SK-N-SH (cell line): ENCODE results near the gene ADGRB2. TPM values are rescaled to one million over a fixed set of nuclear protein-coding genes. Genes with fewer than 3 reads are reported as not detected.
A peak's percentile ranks its signal among the peaks of the same experiment; 100 is the strongest.

Experiments
- CTCF ChIA-PET: fragments of 300-600, 350-600 bp; formaldehyde crosslinking; extraction: SDS; loops from one replicate; lab custom pipeline; 2021; lab: Yijun Ruan, JAX
- POLR2A ChIA-PET: fragments of 350-600 bp; sonication (Branson Sonifier 250); formaldehyde crosslinking; extraction: SDS; loops from one replicate; lab custom pipeline; 2020; ENCODE audit warnings: antibody characterized with exemption, inconsistent platforms; lab: Yijun Ruan, JAX
- DNase-seq: peaks from one replicate; pipeline ENCODE4 v3.0.0; 2012
- H2AFZ ChIP-seq: fragments of 200-600 bp; sonication (generic); 2 replicates; pipeline ENCODE4 v1.8.1; 2016; ENCODE audit warnings: antibody characterized with exemption, mild to moderate bottlenecking, low read depth
- H3F3A ChIP-seq: fragments of 200-600 bp; sonication (generic); replicated peaks from 2 replicates; pipeline ENCODE3; 2016; ENCODE audit warnings: antibody characterized with exemption, mild to moderate bottlenecking; ENCODE audit not compliant: insufficient read depth
- H3K27ac ChIP-seq, 2 experiments: fragments of 200-500 bp in 1 of 2; fragments of 200-600 bp in 1 of 2; sonication (Bioruptor generic) in 1 of 2; sonication (generic), shearing (Covaris generic) in 1 of 2; 2 replicates each; pipeline versions ENCODE4 v1.5.1 to v1.6.1; 2014 to 2016; ENCODE audit warnings: low read depth in 2 of 2, inconsistent platforms in 1 of 2, low read length in 1 of 2, mild to moderate bottlenecking in 1 of 2, mixed read lengths in 1 of 2
- H3K27me3 ChIP-seq: fragments of 200-600 bp; sonication (generic), shearing (Covaris generic); 2 replicates; pipeline ENCODE4 v1.6.1; 2016; ENCODE audit warnings: mixed run types; ENCODE audit not compliant: insufficient read depth
- H3K36me3 ChIP-seq, 2 experiments: fragments of 200-500 bp in 1 of 2; fragments of 200-600 bp in 1 of 2; sonication (Bioruptor generic) in 1 of 2; sonication (generic) in 1 of 2; replicated peaks in 1 of 2; 2 replicates each; pipeline versions ENCODE3 to v1.5.1; 2014 to 2016; ENCODE audit warnings: low read length in 1 of 2, mild to moderate bottlenecking in 1 of 2; ENCODE audit not compliant: insufficient read depth in 2 of 2, control insufficient read depth in 1 of 2
- H3K4me1 ChIP-seq, 2 experiments: fragments of 200-500 bp in 1 of 2; fragments of 200-600 bp in 1 of 2; sonication (Bioruptor generic) in 1 of 2; sonication (generic), shearing (Covaris generic) in 1 of 2; 2 replicates each; pipeline versions ENCODE4 v1.5.1 to v1.6.1; 2014 to 2016; ENCODE audit warnings: low read depth in 1 of 2, low read length in 1 of 2, mixed run types in 1 of 2; ENCODE audit not compliant: insufficient read depth in 2 of 2, control insufficient read depth in 1 of 2
- H3K4me2 ChIP-seq: fragments of 200-600 bp; sonication (generic), shearing (Covaris generic); 2 replicates; pipeline ENCODE4 v1.6.1; 2017; ENCODE audit warnings: mixed run types
- H3K4me3 ChIP-seq, 2 experiments: fragments of 200-500 bp in 1 of 2; fragments of 200-600 bp in 1 of 2; sonication (Bioruptor generic) in 1 of 2; sonication (generic), shearing (Covaris generic) in 1 of 2; 2 replicates each; pipeline versions ENCODE4 v1.5.1 to v1.8.1; 2014 to 2016; ENCODE audit warnings: low read depth in 2 of 2, inconsistent platforms in 1 of 2, low read length in 1 of 2, mild to moderate bottlenecking in 1 of 2, mixed read lengths in 1 of 2, moderate library complexity in 1 of 2
- H3K79me2 ChIP-seq: fragments of 200-600 bp; sonication (generic); 2 replicates; pipeline ENCODE4 v1.8.1; 2017; ENCODE audit warnings: mild to moderate bottlenecking; ENCODE audit not compliant: insufficient read depth
- H3K9ac ChIP-seq: fragments of 200-600 bp; sonication (generic); 2 replicates; pipeline ENCODE4 v1.6.1; 2017; ENCODE audit warnings: mixed run types
- H3K9me2 ChIP-seq: fragments of 200-600 bp; sonication (generic); 2 replicates; pipeline ENCODE4 v1.6.1; 2017; ENCODE audit warnings: mixed run types
- H3K9me3 ChIP-seq: fragments of 200-600 bp; sonication (generic); 2 replicates; pipeline ENCODE4 v1.6.1; 2017; ENCODE audit warnings: mixed run types, mild to moderate bottlenecking, moderate library complexity
- H4K20me1 ChIP-seq: fragments of 200-600 bp; sonication (generic); 2 replicates; pipeline ENCODE4 v1.6.1; 2017; ENCODE audit warnings: mild to moderate bottlenecking, mixed run types; ENCODE audit not compliant: insufficient read depth
- EP300 ChIP-seq, 2 experiments: IDR thresholded peaks; 2 replicates each; pipeline versions ENCODE4 v1.4.0 to v1.6.1; 2012; ENCODE audit warnings: borderline replicate concordance in 1 of 2, low read depth in 1 of 2, low read length in 1 of 2
- EZH2phosphoT487 ChIP-seq: fragments of 200-600 bp; sonication (generic); IDR thresholded peaks from 2 replicates; pipeline ENCODE4 v1.6.1; 2017; ENCODE audit warnings: low read depth, mixed run types, mild to moderate bottlenecking, antibody characterized with exemption, moderate library complexity, borderline replicate concordance
- FOSL2 ChIP-seq: IDR thresholded peaks from 2 replicates; pipeline ENCODE4 v1.4.0; 2012; ENCODE audit warnings: low read depth, mild to moderate bottlenecking, moderate library complexity, borderline replicate concordance
- FOXJ3 ChIP-seq: sonication (generic); formaldehyde crosslinking; IDR thresholded peaks from 2 replicates; pipeline ENCODE4 v1.5.1; 2020; ENCODE audit warnings: mild to moderate bottlenecking, missing genetic modification reagents
- FOXM1 ChIP-seq: IDR thresholded peaks from 2 replicates; pipeline ENCODE4 v1.4.0; 2012; ENCODE audit warnings: low read depth, mild to moderate bottlenecking
- GATA2 ChIP-seq: sonication (generic); formaldehyde crosslinking; IDR thresholded peaks from 2 replicates; pipeline ENCODE4 v1.5.0; 2020; ENCODE audit warnings: mild to moderate bottlenecking, missing genetic modification reagents
- JUND ChIP-seq: IDR thresholded peaks from 2 replicates; pipeline ENCODE4 v1.4.0; 2012
- MAX ChIP-seq: IDR thresholded peaks from 2 replicates; pipeline ENCODE4 v1.4.0; 2012; ENCODE audit warnings: low read depth
- POLR2AphosphoS5 ChIP-seq: IDR thresholded peaks from 2 replicates; pipeline ENCODE4 v1.6.1; 2012; ENCODE audit warnings: low read depth, low read length
- RCOR1 ChIP-seq: fragments of 150-350 bp; IDR thresholded peaks from 2 replicates; pipeline ENCODE4 v1.6.1; 2017; ENCODE audit warnings: antibody characterized with exemption, low read length
- RFX5 ChIP-seq: IDR thresholded peaks from 2 replicates; pipeline ENCODE4 v1.6.1; 2012; ENCODE audit warnings: mild to moderate bottlenecking, improper control_type of control experiment, low read length
- SMC3 ChIP-seq: IDR thresholded peaks from 2 replicates; pipeline ENCODE4 v1.6.1; 2012; ENCODE audit warnings: low read depth, low read length, improper control_type of control experiment
- TEAD4 ChIP-seq: IDR thresholded peaks from 2 replicates; pipeline ENCODE4 v1.4.0; 2012; ENCODE audit warnings: mild to moderate bottlenecking, borderline replicate concordance; ENCODE audit not compliant: insufficient read depth
- USF1 ChIP-seq: IDR thresholded peaks from 2 replicates; pipeline ENCODE4 v1.4.0; 2012; ENCODE audit warnings: low read depth, borderline replicate concordance
- YY1 ChIP-seq: IDR thresholded peaks from 2 replicates; pipeline ENCODE4 v1.4.0; 2012; ENCODE audit warnings: low read depth, mild to moderate bottlenecking
- ZBTB33 ChIP-seq: IDR thresholded peaks from 2 replicates; pipeline ENCODE4 v1.4.0; 2012; ENCODE audit warnings: low read depth, borderline replicate concordance
- WGBS: methylation state at CpG from one replicate; pipeline ENCODE4 v1.1.6; 2017; ENCODE audit warnings: low lambda C conversion rate; 5-methylcytosine and 5-hydroxymethylcytosine counted together
- polyA plus RNA-seq, 3 experiments: library from polyadenylated mRNA; depleted of rRNA; stranded (reverse); fragments of >200 nt; gene quantifications; 2 replicates each; pipeline ENCODE4 v1.2.3, GENCODE V29; 2012
- TF ChIP-seq, protein P1 (sequence below): IDR thresholded peaks from 2 replicates; pipeline ENCODE4; 2012
- TF ChIP-seq, protein P2 (sequence below): fragments of 150-350 bp; IDR thresholded peaks from 2 replicates; pipeline ENCODE4 v1.6.1; 2017; ENCODE audit warnings: antibody characterized with exemption, low read length, low read depth, borderline replicate concordance

Gene ADGRB2
- polyA plus RNA-seq, 1 of the 3 experiments (the other 2 are of a cell fraction) = 13.0 TPM

GRCh38 chr1:31802190-31803150 is 38.3 kb upstream of the ADGRB2 start:
- CTCF ChIA-PET = interaction anchor here (1.7 to 7.9 kb wide), 3 partner anchors 13 to 162 kb away, joined by 3 to 62 read pairs (median 6); partner anchors contain the start of gene SPOCD1
- peaks cover 8% of the 10 kb centered on the region for H3K79me2 ChIP-seq
- no peak for TF ChIP-seq FOXJ3
- no peak for TF ChIP-seq EZH2phosphoT487
- no peak for TF ChIP-seq TEAD4
- TF ChIP-seq USF1 = no peak
- no peak for TF ChIP-seq JUND
- TF ChIP-seq MAX = no peak
- no peak for TF ChIP-seq RCOR1
- no peak for TF ChIP-seq FOSL2
- TF ChIP-seq, protein P1, sequence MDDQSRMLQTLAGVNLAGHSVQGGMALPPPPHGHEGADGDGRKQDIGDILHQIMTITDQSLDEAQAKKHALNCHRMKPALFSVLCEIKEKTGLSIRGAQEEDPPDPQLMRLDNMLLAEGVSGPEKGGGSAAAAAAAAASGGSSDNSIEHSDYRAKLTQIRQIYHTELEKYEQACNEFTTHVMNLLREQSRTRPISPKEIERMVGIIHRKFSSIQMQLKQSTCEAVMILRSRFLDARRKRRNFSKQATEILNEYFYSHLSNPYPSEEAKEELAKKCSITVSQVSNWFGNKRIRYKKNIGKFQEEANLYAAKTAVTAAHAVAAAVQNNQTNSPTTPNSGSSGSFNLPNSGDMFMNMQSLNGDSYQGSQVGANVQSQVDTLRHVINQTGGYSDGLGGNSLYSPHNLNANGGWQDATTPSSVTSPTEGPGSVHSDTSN = no peak
- TF ChIP-seq YY1 = no peak
- TF ChIP-seq, protein P2, sequence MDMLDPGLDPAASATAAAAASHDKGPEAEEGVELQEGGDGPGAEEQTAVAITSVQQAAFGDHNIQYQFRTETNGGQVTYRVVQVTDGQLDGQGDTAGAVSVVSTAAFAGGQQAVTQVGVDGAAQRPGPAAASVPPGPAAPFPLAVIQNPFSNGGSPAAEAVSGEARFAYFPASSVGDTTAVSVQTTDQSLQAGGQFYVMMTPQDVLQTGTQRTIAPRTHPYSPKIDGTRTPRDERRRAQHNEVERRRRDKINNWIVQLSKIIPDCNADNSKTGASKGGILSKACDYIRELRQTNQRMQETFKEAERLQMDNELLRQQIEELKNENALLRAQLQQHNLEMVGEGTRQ = no peak
- no peak for TF ChIP-seq SMC3
- TF ChIP-seq EP300 (IDR thresholded peaks at IDR 0.05; ENCODE audit: borderline replicate concordance in 1 of 2, low read depth in 1 of 2, low read length in 1 of 2) = no peak
- TF ChIP-seq GATA2 = no peak
- no peak for TF ChIP-seq RFX5
- no peak for TF ChIP-seq ZBTB33
- no peak for TF ChIP-seq FOXM1
- no peak for TF ChIP-seq POLR2AphosphoS5
- peaks cover 0 to 19% of the 10 kb centered on the region in 2 experiments; a peak in 3 of 4 replicates for H3K4me1 ChIP-seq
- H2AFZ ChIP-seq = peak overlapping the region; percentile 8; the same call in 1 of the 2 replicates
- H3K27me3 ChIP-seq = no peaks in the 10 kb centered on the region
- DNase-seq = no peak
- no peak overlapping the region for H3K4me2 ChIP-seq
- H4K20me1 ChIP-seq = no peaks in the 10 kb centered on the region
- H3K4me3 ChIP-seq = no peak overlapping the region
- H3K9ac ChIP-seq = no peak overlapping the region
- H3K36me3 ChIP-seq = no peaks in the 10 kb centered on the region
- peaks cover 16% of the 10 kb centered on the region for H3F3A ChIP-seq
- WGBS = 90% methylated on average over 13 of the region's 13 CpGs
- no peaks in the 10 kb centered on the region for H3K9me3 ChIP-seq
- H3K9me2 ChIP-seq = no peaks in the 10 kb centered on the region
- H3K27ac ChIP-seq = no peak overlapping the region
- POLR2A ChIA-PET = no interaction called here
